AG04449 (cell line): Measurements from ENCODE around the gene DTX1.

ENCODE experiments used
- CTCF ChIA-PET: fragments of 350-600 bp; formaldehyde crosslinking; extraction: SDS; loops from one replicate; lab custom pipeline; 2021; ENCODE audit warnings: antibody characterized with exemption; lab: Yijun Ruan, JAX
- POLR2A ChIA-PET: fragments of 400-600, 350-600 bp; formaldehyde crosslinking; extraction: SDS; loops from one replicate; lab custom pipeline; 2020; ENCODE audit warnings: antibody characterized with exemption, inconsistent platforms; lab: Yijun Ruan, JAX
- DNase-seq: peaks from one replicate; pipeline ENCODE4 v3.0.0-alpha.2; 2010; ENCODE audit warnings: low read depth, low spot score
- H3K4me3 ChIP-seq: 2 replicates; pipeline ENCODE4 v1.5.1; 2011; ENCODE audit warnings: low read depth, mild to moderate bottlenecking, control low read depth, low read length
- TF ChIP-seq, protein P1 (sequence below): IDR thresholded peaks from one replicate; pipeline ENCODE4 v1.5.1; 2011; ENCODE audit warnings: mild to moderate bottlenecking, moderate library complexity, low read length, control low read depth, inconsistent platforms; ENCODE audit not compliant: insufficient read depth; ENCODE audit errors: missing control alignments

DTX1 gene

DNA sequence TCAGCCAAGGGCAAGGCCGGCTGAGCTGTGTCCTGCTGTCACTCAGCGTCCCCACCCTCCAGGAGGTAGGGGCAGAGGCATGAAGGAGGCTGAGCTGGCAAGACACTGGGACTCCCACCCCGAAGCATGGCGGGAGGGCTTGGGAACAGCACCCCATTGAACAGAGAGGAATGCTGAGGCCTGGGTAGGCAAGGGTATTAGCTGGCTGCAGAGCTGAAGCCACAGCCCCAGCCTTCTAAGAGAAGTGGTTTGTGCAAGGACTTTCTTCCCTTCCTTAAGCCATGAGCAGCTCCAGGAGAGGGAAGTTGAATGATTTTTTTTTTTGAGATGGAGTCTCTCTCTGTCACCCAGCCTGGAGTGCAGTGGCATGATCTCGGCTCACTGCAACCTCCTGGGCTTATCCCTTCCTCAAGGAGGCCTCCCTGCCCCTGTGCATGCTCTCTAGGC lies 86.4 kb downstream of the DTX1 start:
- no peak for DNase-seq
- POLR2A ChIA-PET: interaction anchor here (0.5 kb wide), 1 partner anchor 80 kb away, joined by 3 read pairs; no protein-coding TSS in a partner anchor
- TF ChIP-seq, protein P1, sequence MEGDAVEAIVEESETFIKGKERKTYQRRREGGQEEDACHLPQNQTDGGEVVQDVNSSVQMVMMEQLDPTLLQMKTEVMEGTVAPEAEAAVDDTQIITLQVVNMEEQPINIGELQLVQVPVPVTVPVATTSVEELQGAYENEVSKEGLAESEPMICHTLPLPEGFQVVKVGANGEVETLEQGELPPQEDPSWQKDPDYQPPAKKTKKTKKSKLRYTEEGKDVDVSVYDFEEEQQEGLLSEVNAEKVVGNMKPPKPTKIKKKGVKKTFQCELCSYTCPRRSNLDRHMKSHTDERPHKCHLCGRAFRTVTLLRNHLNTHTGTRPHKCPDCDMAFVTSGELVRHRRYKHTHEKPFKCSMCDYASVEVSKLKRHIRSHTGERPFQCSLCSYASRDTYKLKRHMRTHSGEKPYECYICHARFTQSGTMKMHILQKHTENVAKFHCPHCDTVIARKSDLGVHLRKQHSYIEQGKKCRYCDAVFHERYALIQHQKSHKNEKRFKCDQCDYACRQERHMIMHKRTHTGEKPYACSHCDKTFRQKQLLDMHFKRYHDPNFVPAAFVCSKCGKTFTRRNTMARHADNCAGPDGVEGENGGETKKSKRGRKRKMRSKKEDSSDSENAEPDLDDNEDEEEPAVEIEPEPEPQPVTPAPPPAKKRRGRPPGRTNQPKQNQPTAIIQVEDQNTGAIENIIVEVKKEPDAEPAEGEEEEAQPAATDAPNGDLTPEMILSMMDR: no peak
- CTCF ChIA-PET: no interaction called here
- no peak overlapping the region for H3K4me3 ChIP-seq

GRCh38 chr12:113143959-113144358 lies 87.4 kb downstream of the DTX1 start:
- no peak overlapping the region for H3K4me3 ChIP-seq
- POLR2A ChIA-PET: no interaction called here
- DNase-seq: no peak
- CTCF ChIA-PET: interaction anchor here (1.3 kb wide), 1 partner anchor 95 kb away, joined by 4 read pairs; no protein-coding TSS in a partner anchor
- TF ChIP-seq, protein P1: no peak

- ChIA-PET POLR2A (no interaction called here), CTCF (interaction anchor here (0.7 to 1.3 kb wide), 3 partner anchors 9 to 152 kb away, joined by 3 to 4 read pairs (median 4); no protein-coding TSS in a partner anchor)
- DNase-seq: no peak
- H3K4me3 ChIP-seq: no peak overlapping the region
- TF ChIP-seq, protein P1: no peak
Measured at GRCh38 chr12:113144806-113145205, 88.3 kb downstream of the DTX1 start.

- CTCF ChIA-PET: interaction anchor here (0.9 kb wide), 1 partner anchor 8 kb away, joined by 4 read pairs; no protein-coding TSS in a partner anchor
- no peak for DNase-seq
- POLR2A ChIA-PET: no interaction called here
- TF ChIP-seq, protein P1: no peak
- H3K4me3 ChIP-seq: no peak overlapping the region
Measured at GRCh38 chr12:113145720-113146551, 89.4 kb downstream of the DTX1 start.

DNA sequence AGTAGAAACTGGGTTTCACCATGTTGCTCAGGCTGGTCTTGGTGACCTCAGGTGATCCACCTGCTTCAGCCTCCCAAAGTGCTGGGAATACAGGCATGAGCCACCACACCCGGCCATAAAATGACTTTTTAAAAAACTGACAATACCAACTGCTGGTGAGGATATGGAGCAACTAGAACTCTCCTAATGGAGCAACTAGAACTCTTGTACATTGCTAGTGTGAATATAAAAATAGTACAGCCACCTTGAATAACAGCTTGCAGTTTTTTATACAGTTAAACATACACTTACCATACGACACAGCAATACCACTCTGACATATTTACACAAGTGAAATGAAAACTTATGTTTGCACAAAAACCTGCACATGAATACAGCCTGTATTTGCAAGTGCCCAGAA lies 90.5 kb downstream of the DTX1 start:
- TF ChIP-seq, protein P1: no peak
- no peak for DNase-seq
- CTCF ChIA-PET: interaction anchor here (1.1 kb wide), 1 partner anchor 99 kb away, joined by 3 read pairs; no protein-coding TSS in a partner anchor
- POLR2A ChIA-PET: no interaction called here
- H3K4me3 ChIP-seq: no peak overlapping the region
